ENCODE measurements around the gene PRR13.

GRCh38 chr12:53489242-53489864, 47.8 kb downstream of the PRR13 start:
- no peak for TF ChIP-seq CTCF (IDR thresholded peaks at IDR 0.05)
- no peak for TF ChIP-seq POLR2A (IDR thresholded peaks at IDR 0.05)

Measured in transverse colon (tissue), 3 donors.